HepG2 (cell line): ENCODE measurements around the gene NOS1AP. TPM values are rescaled to one million over a fixed set of nuclear protein-coding genes. Genes with fewer than 3 reads are reported as not detected.

Experiments used
- ATAC-seq: fragments of 200-7000 bp; cut with Tn5 transposase; 3 replicates; pipeline ENCODE4 v1.9.1; 2020; ENCODE audit warnings: mild to moderate bottlenecking, moderate library complexity
- BruUV-seq: library from RNA; stranded (reverse); fragments of 400-500 nt; replicated peaks from 2 replicates; lab custom pipeline; 2021; lab: Mats Ljungman, UMichigan
- CTCF ChIA-PET: fragments of 300-600 bp; formaldehyde crosslinking; extraction: SDS; loops from one replicate; lab custom pipeline; 2021; ENCODE audit warnings: low total read pairs, inconsistent platforms, low intra/inter-chr PET ratio; lab: Yijun Ruan, JAX
- POLR2A ChIA-PET: fragments of 350-600 bp; sonication (Branson Sonifier 250); formaldehyde crosslinking; loops from one replicate; lab custom pipeline; 2020; ENCODE audit warnings: antibody characterized with exemption, inconsistent platforms; lab: Yijun Ruan, JAX
- DNase-seq: peaks from one replicate; pipeline ENCODE4 v3.0.0-alpha.2; 2015; ENCODE audit warnings: low spot score
- FAIRE-seq: peaks from 3 replicates; lab custom pipeline; 2011; peaks lifted over from hg19 to GRCh38; lab: Jason Lieb, UNC
- H2AFZ ChIP-seq: one replicate; pipeline ENCODE4 v1.6.1; 2011; ENCODE audit warnings: low read length, inconsistent platforms
- H3K27ac ChIP-seq: fragments of 300-600 bp; 3 replicates; pipeline ENCODE4 v1.8.0; 2011; ENCODE audit warnings: mixed run types, mild to moderate bottlenecking, mixed read lengths, low read length, inconsistent platforms; ENCODE audit not compliant: insufficient read depth; ENCODE audit errors: extremely low read length
- H3K27me3 ChIP-seq, 2 experiments: fragments of 200-600 bp in 1 of 2; 2 replicates in 1 of 2; 3 replicates in 1 of 2; pipeline versions ENCODE4 v1.6.0 to v1.8.0; 2011; ENCODE audit warnings: low read length in 2 of 2, mild to moderate bottlenecking in 2 of 2, moderate library complexity in 2 of 2, inconsistent platforms in 1 of 2; ENCODE audit not compliant: insufficient read depth in 2 of 2, control insufficient read depth in 1 of 2
- H3K36me3 ChIP-seq, 2 experiments: fragments of 200-600 bp in 1 of 2; replicated peaks in 1 of 2; 2 replicates in 1 of 2; 3 replicates in 1 of 2; pipeline versions ENCODE4 v1.5.1 to v1.8.0; 2011; ENCODE audit warnings: low read length in 2 of 2, inconsistent platforms in 1 of 2; ENCODE audit not compliant: insufficient read depth in 2 of 2, control insufficient read depth in 1 of 2
- H3K4me1 ChIP-seq: 2 replicates; pipeline ENCODE4 v1.5.1; 2012; ENCODE audit warnings: low read length, inconsistent platforms; ENCODE audit not compliant: insufficient read depth
- H3K4me2 ChIP-seq: 2 replicates; pipeline ENCODE4 v1.6.0; 2011; ENCODE audit warnings: low read depth, low read length, inconsistent platforms
- H3K4me3 ChIP-seq, 3 experiments: fragments of 200-600 bp in 1 of 3; sonication (generic), shearing (Covaris generic) in 1 of 3; replicated peaks in 1 of 3; 2 replicates each; pipeline ENCODE4 v1.5.1; 2011 to 2016; ENCODE audit warnings: low read length in 3 of 3, inconsistent platforms in 2 of 3, low read depth in 2 of 3, mild to moderate bottlenecking in 2 of 3, control low read depth in 1 of 3, mixed read lengths in 1 of 3; ENCODE audit not compliant: insufficient read depth in 1 of 3
- H3K79me2 ChIP-seq: one replicate; pipeline ENCODE4 v1.6.1; 2011; ENCODE audit warnings: low read length, inconsistent platforms; ENCODE audit not compliant: insufficient read depth
- H3K9ac ChIP-seq: 2 replicates; pipeline ENCODE4 v1.6.0; 2011; ENCODE audit warnings: mild to moderate bottlenecking, low read depth, low read length, inconsistent platforms; ENCODE audit not compliant: insufficient read depth
- H3K9me3 ChIP-seq: 2 replicates; pipeline ENCODE4 v1.5.1; 2012; ENCODE audit warnings: mild to moderate bottlenecking, low read length
- H4K20me1 ChIP-seq: 2 replicates; pipeline ENCODE4 v1.6.0; 2011; ENCODE audit warnings: inconsistent platforms, mild to moderate bottlenecking, low read length, moderate library complexity; ENCODE audit not compliant: insufficient read depth
- HES4 ChIP-seq: sonication (generic); formaldehyde crosslinking; IDR thresholded peaks from 2 replicates; pipeline ENCODE4 v1.9.0; 2021; ENCODE audit warnings: mild to moderate bottlenecking, missing genetic modification reagents, borderline replicate concordance
- MAFF ChIP-seq: IDR thresholded peaks from 2 replicates; pipeline ENCODE4 v1.6.1; 2011; ENCODE audit warnings: low read depth, low read length, improper control_type of control experiment
- MAFK ChIP-seq, 2 experiments: IDR thresholded peaks in 1 of 2; conservative IDR thresholded peaks in 1 of 2; 2 replicates each; pipeline ENCODE4 v1.6.1; 2011; ENCODE audit warnings: improper control_type of control experiment in 2 of 2, low read length in 2 of 2
- MEF2D ChIP-seq: sonication (generic); formaldehyde crosslinking; IDR thresholded peaks from 2 replicates; pipeline ENCODE4 v1.5.1; 2020; ENCODE audit warnings: mild to moderate bottlenecking, missing genetic modification reagents
- RXRA ChIP-seq: sonication (generic); formaldehyde crosslinking; IDR thresholded peaks from 2 replicates; pipeline ENCODE4 v1.5.1; 2020; ENCODE audit warnings: missing genetic modification reagents
- ZHX2 ChIP-seq, 2 experiments: sonication (generic) in 1 of 2; formaldehyde crosslinking in 1 of 2; IDR thresholded peaks; 2 replicates each; pipeline versions ENCODE4 v1.6.1 to v1.9.0; 2014 to 2022; ENCODE audit warnings: antibody characterized with exemption in 1 of 2, borderline replicate concordance in 1 of 2, inconsistent platforms in 1 of 2, low read depth in 1 of 2, missing genetic modification reagents in 1 of 2
- ZNF276 ChIP-seq: sonication (generic); formaldehyde crosslinking; IDR thresholded peaks from 2 replicates; pipeline ENCODE4 v1.4.0; 2020; ENCODE audit warnings: mild to moderate bottlenecking, low read depth, missing genetic modification reagents
- ZNF451 ChIP-seq: sonication (generic); formaldehyde crosslinking; IDR thresholded peaks from 2 replicates; pipeline ENCODE4 v1.5.0; 2020; ENCODE audit warnings: mild to moderate bottlenecking, missing genetic modification reagents
- WGBS: methylation state at CpG from one replicate; pipeline ENCODE4 v1.1.6; 2017; ENCODE audit warnings: low lambda C conversion rate; 5-methylcytosine and 5-hydroxymethylcytosine counted together
- in situ Hi-C: cut with HindIII; loops from 2 replicates; pipeline ENCODE4 v1.10.0; 2017; ENCODE audit warnings: low pct_unique_long_range_greater_than_20kb; ENCODE audit not compliant: extremely low pct_ligation_motif_present
- intact Hi-C: fragments of 100-400 bp; cut with micrococcal nuclease; formaldehyde crosslinking; loops from one replicate; pipeline ENCODE4 v1.10.0; 2022; ENCODE audit not compliant: unreplicated experiment
- polyA plus RNA-seq, 8 experiments: library from polyadenylated mRNA; depleted of rRNA in 3 of 8; stranded (reverse) in 7 of 8; unstranded in 1 of 8; fragments of >200 nt; fragmentation: Illumina TruSeq in 4 of 8; extraction: Trizol in 4 of 8; gene quantifications; 2 replicates each; pipeline versions ENCODE4 v1.2.1 to v1.2.3, GENCODE V29; 2011 to 2016; ENCODE audit warnings: low read depth in 4 of 8, missing spikeins in 1 of 8, mixed read lengths in 1 of 8; ENCODE audit not compliant: insufficient read depth in 1 of 8
- total RNA-seq, 5 experiments: library from RNA; depleted of rRNA; stranded (reverse); fragments of >200 nt; fragmentation: Illumina TruSeq; extraction: Trizol; gene quantifications; 2 replicates each; pipeline ENCODE4 v1.2.3, GENCODE V29; 2016; ENCODE audit warnings: low read depth in 1 of 5

The NOS1AP gene
- total and polyA plus RNA-seq, 2 of the 13 experiments (the other 11 are each of a cell fraction or from before 2014, with no cell fraction given), result 2.0 to 3.3 TPM

- TF ChIP-seq ZNF276 (CRISPR knock-in tag) (no peak), RXRA (CRISPR knock-in tag) (no peak), HES4 (CRISPR knock-in tag) (no peak), ZNF451 (CRISPR knock-in tag) (no peak), MEF2D (CRISPR knock-in tag) (no peak)
These were observed 8.3 kb downstream of the NOS1AP start (continued) for GRCh38 chr1:162077648-162078299.

GRCh38 chr1:162079030-162079429 is 9.5 kb downstream of the NOS1AP start:
- Histone ChIP-seq H3K9me3 (peaks cover 6% of the 10 kb centered on the region; the same call in 1 of the 2 replicates), H3K79me2 (peaks cover 82% of the 10 kb centered on the region), H4K20me1 (no peaks in the 10 kb centered on the region), H3K4me1 (peaks cover 40% of the 10 kb centered on the region), H3K4me3 (no peak overlapping the region), H3K4me2 (no peak overlapping the region), H3K36me3 (peaks cover 1 to 13% of the 10 kb centered on the region in 2 experiments; a peak in 4 of 5 replicates), H3K27me3 (no peaks in the 10 kb centered on the region), H2AFZ (no peak overlapping the region), H3K27ac (no peak overlapping the region), H3K9ac (no peak overlapping the region)
- TF ChIP-seq MAFF (peak; percentile 53), ZHX2 (IDR thresholded peaks at IDR 0.05; ENCODE audit: low read depth) (no peak), ZHX2 (CRISPR knock-in tag; IDR thresholded peaks at IDR 0.05; ENCODE audit: borderline replicate concordance) (no peak), MAFK (conservative IDR thresholded peaks at IDR 0.05 in 1 of 2, IDR thresholded peaks at IDR 0.05 in 1 of 2; ENCODE audit: low read length in 2 of 2) (peak; percentile 43 to 59; a peak in 3 of 4 replicates)
- intact Hi-C loops (no loop called here), in situ Hi-C loops (no loop called here)
- WGBS, result 94% methylated on average over 1 of the region's 1 CpG
- POLR2A ChIA-PET, result no interaction called here
- BruUV-seq, result no TSS peak
- CTCF ChIA-PET, result no interaction called here
- no peak for DNase-seq
- no peak for ATAC-seq
- FAIRE-seq, result no peak
